ENCODE measurements around the gene ABHD11. TPM values are rescaled to one million over a fixed set of nuclear protein-coding genes. Genes with fewer than 3 reads are reported as not detected.
"Not testable (repeated sequence)": the region's sequence is repeated elsewhere in the genome, so short reads cannot be mapped to it uniquely, and the experiment has no call there.

The ABHD11 gene
- total RNA-seq, 2 donors from 2014 or later = 2.5 to 16.9 TPM

DNA sequence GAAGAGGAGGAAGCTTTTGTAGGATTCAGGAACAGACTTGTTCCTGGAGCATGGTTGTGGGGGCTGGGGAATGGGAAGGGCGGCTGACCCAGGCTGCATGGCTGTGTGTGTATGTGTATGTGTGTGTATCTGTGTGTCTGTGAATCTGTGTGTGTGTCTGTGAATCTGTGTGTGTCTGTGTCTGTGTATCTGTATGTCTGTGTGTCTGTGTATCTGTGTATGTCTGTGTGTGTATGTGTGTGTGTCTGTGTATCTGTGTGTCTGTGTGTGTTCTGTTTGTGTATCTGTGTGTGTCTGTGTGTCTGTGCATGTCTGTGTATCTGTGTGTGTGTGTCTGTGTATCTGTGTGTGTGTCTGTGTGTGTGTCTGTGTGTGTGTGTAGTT, 12.5 kb downstream of the ABHD11 start:
- Histone ChIP-seq H3K4me1 (ENCODE audit: control insufficient read depth in 1 of 2, low read depth in 2 of 2) (peaks cover 3 to 11% of the 10 kb centered on the region in 2 donors), H3K27ac (no peak overlapping the region), H3K36me3 (no peaks in the 10 kb centered on the region), H3K9me3 (no peaks in the 10 kb centered on the region), H3K27me3 (replicated peaks; ENCODE audit: insufficient read depth) (no peaks in the 10 kb centered on the region), H3K4me3 (no peak overlapping the region)
- DNase-seq (ENCODE audit: low spot score) = no peak
- TF ChIP-seq, protein P1, sequence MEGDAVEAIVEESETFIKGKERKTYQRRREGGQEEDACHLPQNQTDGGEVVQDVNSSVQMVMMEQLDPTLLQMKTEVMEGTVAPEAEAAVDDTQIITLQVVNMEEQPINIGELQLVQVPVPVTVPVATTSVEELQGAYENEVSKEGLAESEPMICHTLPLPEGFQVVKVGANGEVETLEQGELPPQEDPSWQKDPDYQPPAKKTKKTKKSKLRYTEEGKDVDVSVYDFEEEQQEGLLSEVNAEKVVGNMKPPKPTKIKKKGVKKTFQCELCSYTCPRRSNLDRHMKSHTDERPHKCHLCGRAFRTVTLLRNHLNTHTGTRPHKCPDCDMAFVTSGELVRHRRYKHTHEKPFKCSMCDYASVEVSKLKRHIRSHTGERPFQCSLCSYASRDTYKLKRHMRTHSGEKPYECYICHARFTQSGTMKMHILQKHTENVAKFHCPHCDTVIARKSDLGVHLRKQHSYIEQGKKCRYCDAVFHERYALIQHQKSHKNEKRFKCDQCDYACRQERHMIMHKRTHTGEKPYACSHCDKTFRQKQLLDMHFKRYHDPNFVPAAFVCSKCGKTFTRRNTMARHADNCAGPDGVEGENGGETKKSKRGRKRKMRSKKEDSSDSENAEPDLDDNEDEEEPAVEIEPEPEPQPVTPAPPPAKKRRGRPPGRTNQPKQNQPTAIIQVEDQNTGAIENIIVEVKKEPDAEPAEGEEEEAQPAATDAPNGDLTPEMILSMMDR (IDR thresholded peaks at IDR 0.05) = no peak
- no peak for ATAC-seq (ENCODE audit: insufficient number of reproducible peaks, low FRiP score, low read depth)

DNA sequence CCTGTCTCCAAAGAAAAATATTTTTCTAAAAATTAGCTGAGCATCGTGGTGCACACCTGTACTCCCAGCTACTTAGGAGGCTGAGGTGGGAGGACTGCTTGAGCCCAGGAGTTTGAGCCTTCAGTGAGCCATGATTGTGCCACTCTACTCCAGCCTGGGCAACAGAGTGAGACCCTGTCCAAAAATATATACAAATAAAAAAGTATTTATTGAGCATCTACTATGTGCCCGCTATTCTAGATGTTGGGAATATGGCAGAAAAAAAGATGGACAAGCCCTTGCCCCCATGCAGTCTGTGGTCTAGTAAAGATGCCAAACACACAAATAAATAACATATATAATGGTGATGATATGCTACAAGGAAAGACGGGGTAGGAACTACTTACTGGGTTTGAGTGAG, 14.8 kb downstream of the ABHD11 start:
- TF ChIP-seq, protein P1 (IDR thresholded peaks at IDR 0.05) = no peak
- Histone ChIP-seq H3K27me3 (replicated peaks; ENCODE audit: insufficient read depth) (no peaks in the 10 kb centered on the region), H3K36me3 (no peaks in the 10 kb centered on the region), H3K9me3 (no peaks in the 10 kb centered on the region), H3K4me3 (no peak overlapping the region), H3K27ac (no peak overlapping the region), H3K4me1 (ENCODE audit: control insufficient read depth in 1 of 2, low read depth in 2 of 2) (peaks cover 7 to 29% of the 10 kb centered on the region in 2 donors)
- no peak for ATAC-seq (ENCODE audit: insufficient number of reproducible peaks, low FRiP score, low read depth)
- DNase-seq (ENCODE audit: low spot score) = no peak

DNA sequence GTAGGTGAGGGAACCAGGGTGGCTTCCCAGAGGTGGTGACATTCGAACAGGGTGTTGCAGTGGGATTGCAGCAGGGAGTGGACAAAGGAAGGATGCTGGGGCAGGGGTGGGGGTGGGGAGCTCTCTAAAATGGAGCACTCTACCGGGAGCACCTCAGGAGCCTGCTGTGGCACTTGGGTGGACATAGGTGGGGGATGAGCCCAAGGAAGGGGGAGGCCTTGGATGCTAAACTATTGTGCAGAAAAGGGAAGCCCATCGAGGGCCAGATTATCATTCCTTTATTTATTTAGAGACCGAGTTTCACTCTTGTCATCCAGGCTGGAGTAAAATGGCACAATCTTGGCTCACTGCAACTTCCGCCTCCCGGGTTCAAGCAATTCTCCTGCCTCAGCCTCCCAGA, 15.8 kb downstream of the ABHD11 start:
- Histone ChIP-seq H3K36me3 (no peaks in the 10 kb centered on the region), H3K9me3 (no peaks in the 10 kb centered on the region), H3K4me1 (ENCODE audit: control insufficient read depth in 1 of 2, low read depth in 2 of 2) (peaks cover 18 to 39% of the 10 kb centered on the region in 2 donors), H3K27ac (no peak overlapping the region), H3K27me3 (replicated peaks; ENCODE audit: insufficient read depth) (no peaks in the 10 kb centered on the region), H3K4me3 (no peak overlapping the region)
- TF ChIP-seq, protein P1 (IDR thresholded peaks at IDR 0.05) = no peak
- ATAC-seq (ENCODE audit: insufficient number of reproducible peaks, low FRiP score, low read depth) (no peak), DNase-seq (ENCODE audit: low spot score) (no peak)

DNA sequence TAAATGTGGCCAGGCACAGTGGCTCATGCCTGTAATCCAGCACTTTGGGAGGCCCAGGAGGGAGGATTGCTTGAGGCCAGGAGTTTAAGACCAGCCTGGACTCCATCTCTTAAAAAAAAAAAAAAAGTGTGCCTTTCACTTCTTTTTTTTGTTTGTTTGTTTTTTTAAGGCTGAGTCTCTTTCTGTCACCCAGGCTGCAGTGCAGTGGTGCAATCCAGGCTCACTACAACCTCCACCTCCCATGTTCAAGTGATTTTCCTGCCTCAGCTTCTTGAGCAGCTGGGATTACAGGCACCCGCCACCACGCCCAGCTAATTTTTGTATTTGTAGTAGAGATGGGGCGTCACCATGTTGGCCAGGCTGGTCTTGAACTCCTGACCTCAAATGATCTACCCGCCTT, 16.4 kb downstream of the ABHD11 start:
- peaks cover 21 to 45% of the 10 kb centered on the region in 2 donors for H3K4me1 ChIP-seq (ENCODE audit: control insufficient read depth in 1 of 2, low read depth in 2 of 2)
- H3K9me3 ChIP-seq; H3K36me3 ChIP-seq; DNase-seq (ENCODE audit: low spot score); H3K27me3 ChIP-seq (replicated peaks; ENCODE audit: insufficient read depth); H3K4me3 ChIP-seq; ATAC-seq (ENCODE audit: insufficient number of reproducible peaks, low FRiP score, low read depth): not testable (repeated sequence)
- H3K27ac ChIP-seq = peak overlapping the region; percentile 57 to 68

DNA sequence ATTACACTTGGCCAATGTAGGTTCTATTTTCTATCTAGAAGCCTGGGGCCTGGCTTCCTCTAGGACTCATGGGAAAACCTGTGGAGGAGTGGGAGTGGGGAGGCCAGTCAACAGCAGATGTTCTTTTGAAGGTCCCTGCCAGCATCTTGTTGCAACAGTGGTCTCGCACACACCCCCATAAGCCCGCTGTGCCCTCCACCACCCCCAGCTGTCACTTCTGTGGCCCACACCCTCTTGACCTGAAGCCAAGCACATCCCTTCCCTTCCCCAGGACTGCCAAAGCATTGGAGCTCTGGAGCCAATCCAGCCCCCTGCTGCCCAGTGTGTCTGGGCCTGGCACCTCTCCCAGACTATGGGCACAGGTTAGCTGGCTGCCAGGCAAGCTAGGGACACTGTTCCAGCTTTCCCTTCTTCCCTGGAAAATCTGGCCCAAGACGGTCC, 17.2 kb downstream of the ABHD11 start:
- Histone ChIP-seq H3K4me1 (ENCODE audit: control insufficient read depth in 1 of 2, low read depth in 2 of 2) (peaks cover 21 to 53% of the 10 kb centered on the region in 2 donors), H3K27ac (peak overlapping the region; percentile 57 to 68), H3K36me3 (no peaks in the 10 kb centered on the region), H3K4me3 (no peak overlapping the region), H3K27me3 (replicated peaks; ENCODE audit: insufficient read depth) (no peaks in the 10 kb centered on the region), H3K9me3 (no peaks in the 10 kb centered on the region)
- TF ChIP-seq, protein P1 (IDR thresholded peaks at IDR 0.05) = no peak
- ATAC-seq (ENCODE audit: insufficient number of reproducible peaks, low FRiP score, low read depth) (no peak), DNase-seq (ENCODE audit: low spot score) (no peak)

DNA sequence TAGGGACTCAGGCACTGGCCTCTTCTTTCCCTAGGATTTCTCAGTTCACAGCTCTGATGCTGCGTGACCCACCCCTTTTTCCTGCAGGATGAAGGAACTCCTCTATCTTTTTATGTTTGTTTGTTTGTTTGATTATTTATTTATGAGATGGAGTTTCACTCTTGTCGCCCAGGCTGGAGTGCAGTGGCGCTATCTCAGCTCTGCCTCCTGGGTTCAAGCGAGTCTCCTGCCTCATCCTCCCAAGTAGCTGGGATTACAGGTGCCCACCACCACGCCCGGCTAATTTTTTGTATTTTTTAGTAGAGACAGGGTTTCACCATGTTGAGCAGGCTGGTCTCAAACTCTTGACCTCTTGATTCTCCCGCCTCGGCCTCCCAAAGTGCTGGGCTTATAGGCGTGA, 18.2 kb downstream of the ABHD11 start:
- H3K27me3 ChIP-seq (replicated peaks; ENCODE audit: insufficient read depth); ATAC-seq (ENCODE audit: insufficient number of reproducible peaks, low FRiP score, low read depth); H3K4me3 ChIP-seq; DNase-seq (ENCODE audit: low spot score); H3K9me3 ChIP-seq; H3K36me3 ChIP-seq: not testable (repeated sequence)
- Histone ChIP-seq H3K27ac (peak overlapping the region in 1 of 2 donors; percentile 23), H3K4me1 (ENCODE audit: control insufficient read depth in 1 of 2, low read depth in 2 of 2) (peaks cover 21 to 63% of the 10 kb centered on the region in 2 donors)

Measured in thoracic aorta (tissue), 2 donors.